ENCODE results near the gene SERPINA4.

The SERPINA4 gene

GRCh38 chr14:94548131-94548998 lies 12.9 kb upstream of the SERPINA4 start:
- no peak for TF ChIP-seq POLR2A (IDR thresholded peaks at IDR 0.05; ENCODE audit: low read depth, low read length)
- DNase-seq (ENCODE audit: insufficient read length, low spot score) (no peak), FAIRE-seq (no peak)

- FAIRE-seq (no peak), DNase-seq (ENCODE audit: insufficient read length, low spot score) (peak; percentile 43)
- TF ChIP-seq POLR2A (IDR thresholded peaks at IDR 0.05; ENCODE audit: low read depth, low read length), result no peak
Measured at GRCh38 chr14:94548999-94549985, 11.9 kb upstream of the SERPINA4 start.

GRCh38 chr14:94550041-94550440 lies 11.2 kb upstream of the SERPINA4 start:
- no peak for TF ChIP-seq POLR2A (IDR thresholded peaks at IDR 0.05; ENCODE audit: low read depth, low read length)
- no peak for FAIRE-seq
- DNase-seq (ENCODE audit: insufficient read length, low spot score), result no peak

- DNase-seq (ENCODE audit: insufficient read length, low spot score) (no peak), FAIRE-seq (no peak)
- no peak for TF ChIP-seq POLR2A (IDR thresholded peaks at IDR 0.05; ENCODE audit: low read depth, low read length)
Measured at GRCh38 chr14:94555991-94556390, 5.3 kb upstream of the SERPINA4 start.

GRCh38 chr14:94557327-94557726 lies 3.9 kb upstream of the SERPINA4 start:
- TF ChIP-seq POLR2A (IDR thresholded peaks at IDR 0.05; ENCODE audit: low read depth, low read length), result no peak
- no peak for DNase-seq (ENCODE audit: insufficient read length, low spot score)
- no peak for FAIRE-seq

- no peak for DNase-seq (ENCODE audit: insufficient read length, low spot score)
- TF ChIP-seq POLR2A (IDR thresholded peaks at IDR 0.05; ENCODE audit: low read depth, low read length), result no peak
- FAIRE-seq, result no peak
Measured at GRCh38 chr14:94558842-94559241, 2.4 kb upstream of the SERPINA4 start.

GRCh38 chr14:94559638-94560290 lies 1.5 kb upstream of the SERPINA4 start:
- no peak for TF ChIP-seq POLR2A (IDR thresholded peaks at IDR 0.05; ENCODE audit: low read depth, low read length)
- FAIRE-seq (no peak), DNase-seq (ENCODE audit: insufficient read length, low spot score) (no peak)

GRCh38 chr14:94560291-94560665 lies 964 bp upstream of the SERPINA4 start:
- DNase-seq (ENCODE audit: insufficient read length, low spot score) (no peak), FAIRE-seq (no peak)
- no peak for TF ChIP-seq POLR2A (IDR thresholded peaks at IDR 0.05; ENCODE audit: low read depth, low read length)

GRCh38 chr14:94561656-94562010 lies 391 bp downstream of the SERPINA4 start:
- DNase-seq (ENCODE audit: insufficient read length, low spot score) (no peak), FAIRE-seq (no peak)
- TF ChIP-seq POLR2A (IDR thresholded peaks at IDR 0.05; ENCODE audit: low read depth, low read length), result no peak

GRCh38 chr14:94562022-94562421 lies 780 bp downstream of the SERPINA4 start:
- no peak for TF ChIP-seq POLR2A (IDR thresholded peaks at IDR 0.05; ENCODE audit: low read depth, low read length)
- no peak for FAIRE-seq
- no peak for DNase-seq (ENCODE audit: insufficient read length, low spot score)

- FAIRE-seq (no peak), DNase-seq (ENCODE audit: insufficient read length, low spot score) (no peak)
- no peak for TF ChIP-seq POLR2A (IDR thresholded peaks at IDR 0.05; ENCODE audit: low read depth, low read length)
Measured at GRCh38 chr14:94562941-94563883, 2.0 kb downstream of the SERPINA4 start.

GRCh38 chr14:94564381-94564780 lies 3.1 kb downstream of the SERPINA4 start:
- no peak for FAIRE-seq
- no peak for DNase-seq (ENCODE audit: insufficient read length, low spot score)
- TF ChIP-seq POLR2A (IDR thresholded peaks at IDR 0.05; ENCODE audit: low read depth, low read length), result no peak

GRCh38 chr14:94568186-94568585 lies 6.9 kb downstream of the SERPINA4 start:
- DNase-seq (ENCODE audit: insufficient read length, low spot score) (no peak), FAIRE-seq (no peak)
- no peak for TF ChIP-seq POLR2A (IDR thresholded peaks at IDR 0.05; ENCODE audit: low read depth, low read length)
